Osteocyte (in vitro differentiated cells): ENCODE results near the gene DIAPH3. TPM values are rescaled to one million over a fixed set of nuclear protein-coding genes. Genes with fewer than 3 reads are reported as not detected.

Experiments used
- DNase-seq: peaks from one replicate; pipeline ENCODE4 v3.0.0; 2021; ENCODE audit warnings: mixed read lengths; ENCODE audit not compliant: unreplicated experiment; ENCODE audit errors: extremely low spot score
- H3K27ac Mint-ChIP-seq: one replicate; pipeline ENCODE4 v1.8.0; 2021; ENCODE audit warnings: mild to moderate bottlenecking, mixed read lengths; ENCODE audit not compliant: unreplicated experiment
- H3K27me3 Mint-ChIP-seq: one replicate; pipeline ENCODE4 v1.8.0; 2021; ENCODE audit warnings: mixed read lengths; ENCODE audit not compliant: unreplicated experiment
- H3K36me3 Mint-ChIP-seq: one replicate; pipeline ENCODE4 v1.8.0; 2021; ENCODE audit warnings: mixed read lengths; ENCODE audit not compliant: unreplicated experiment
- H3K4me1 Mint-ChIP-seq: one replicate; pipeline ENCODE4 v1.8.0; 2021; ENCODE audit warnings: mixed read lengths; ENCODE audit not compliant: unreplicated experiment
- H3K4me3 Mint-ChIP-seq: one replicate; pipeline ENCODE4 v1.8.0; 2021; ENCODE audit warnings: mild to moderate bottlenecking, moderate library complexity, mixed read lengths; ENCODE audit not compliant: unreplicated experiment
- H3K9me3 Mint-ChIP-seq: one replicate; pipeline ENCODE4 v1.8.0; 2021; ENCODE audit warnings: mixed read lengths; ENCODE audit not compliant: unreplicated experiment
- CTCF ChIP-seq: fragments of 200-600 bp; sonication (generic); IDR thresholded peaks from 2 replicates; pipeline ENCODE4 v1.5.0; 2021; ENCODE audit warnings: antibody characterized with exemption, mild to moderate bottlenecking, moderate library complexity
- total RNA-seq: library from RNA; stranded (reverse); gene quantifications from 2 replicates; pipeline ENCODE4 v1.2.1, GENCODE V29; 2021

Gene DIAPH3
- total RNA-seq, 1 donor from 2014 or later, result 12.2 TPM

- H3K36me3 Mint-ChIP-seq, result peaks cover 2% of the 10 kb centered on the region
- H3K4me3 Mint-ChIP-seq, result no peak overlapping the region
- H3K4me1 Mint-ChIP-seq, result peaks cover 7% of the 10 kb centered on the region
These were observed 430.0 kb downstream of the DIAPH3 start for GRCh38 chr13:59733744-59734143.

GRCh38 chr13:59730026-59730425, 433.7 kb downstream of the DIAPH3 start:
- no peak overlapping the region for H3K27ac Mint-ChIP-seq

More at GRCh38 chr13:59733744-59734143, 430.0 kb downstream of the DIAPH3 start:
- no peaks in the 10 kb centered on the region for H3K27me3 Mint-ChIP-seq
- DNase-seq, result no peak
- H3K9me3 Mint-ChIP-seq, result no peaks in the 10 kb centered on the region
- TF ChIP-seq CTCF, result no peak
- H3K27ac Mint-ChIP-seq, result no peak overlapping the region

GRCh38 chr13:59728896-59729545, 434.7 kb downstream of the DIAPH3 start:
- no peak for TF ChIP-seq CTCF
- DNase-seq, result no peak
- peaks cover 7% of the 10 kb centered on the region for H3K4me1 Mint-ChIP-seq
- H3K27ac Mint-ChIP-seq, result no peak overlapping the region
- H3K27me3 Mint-ChIP-seq, result no peaks in the 10 kb centered on the region
- H3K36me3 Mint-ChIP-seq, result peaks cover 2% of the 10 kb centered on the region
- no peak overlapping the region for H3K4me3 Mint-ChIP-seq
- H3K9me3 Mint-ChIP-seq, result no peaks in the 10 kb centered on the region

More at GRCh38 chr13:59730026-59730425, 433.7 kb downstream of the DIAPH3 start:
- H3K36me3 Mint-ChIP-seq, result peaks cover 2% of the 10 kb centered on the region
- TF ChIP-seq CTCF, result no peak
- no peak overlapping the region for H3K4me3 Mint-ChIP-seq
- DNase-seq, result no peak
- H3K4me1 Mint-ChIP-seq, result peaks cover 7% of the 10 kb centered on the region
- no peaks in the 10 kb centered on the region for H3K9me3 Mint-ChIP-seq
- H3K27me3 Mint-ChIP-seq, result no peaks in the 10 kb centered on the region

- Mint-ChIP-seq H3K27me3 (no peaks in the 10 kb centered on the region), H3K36me3 (no peaks in the 10 kb centered on the region), H3K4me3 (no peak overlapping the region), H3K27ac (no peak overlapping the region), H3K4me1 (peaks cover 3% of the 10 kb centered on the region), H3K9me3 (no peaks in the 10 kb centered on the region)
- TF ChIP-seq CTCF, result no peak
- no peak for DNase-seq
These were observed 441.5 kb downstream of the DIAPH3 start for GRCh38 chr13:59721926-59722910.

GRCh38 chr13:59715611-59716010, 448.1 kb downstream of the DIAPH3 start:
- no peak overlapping the region for H3K27ac Mint-ChIP-seq

More at GRCh38 chr13:59715611-59716010, 448.1 kb downstream of the DIAPH3 start:
- Mint-ChIP-seq H3K36me3 (no peaks in the 10 kb centered on the region), H3K4me3 (no peak overlapping the region), H3K4me1 (peaks cover 3% of the 10 kb centered on the region), H3K27me3 (no peaks in the 10 kb centered on the region), H3K9me3 (no peaks in the 10 kb centered on the region)
- no peak for TF ChIP-seq CTCF
- no peak for DNase-seq
